IMR-90 (cell line): ENCODE results near the gene CTNNA2. TPM values are rescaled to one million over a fixed set of nuclear protein-coding genes. Genes with fewer than 3 reads are reported as not detected.

Experiments
- ATAC-seq: fragments of 200-7000 bp; cut with Tn5 transposase; 2 replicates; pipeline ENCODE4 v1.9.1; 2020; ENCODE audit warnings: low read depth, mild to moderate bottlenecking, moderate library complexity
- BruUV-seq: library from RNA; stranded (reverse); fragments of 400-500 nt; replicated peaks from 2 replicates; lab custom pipeline; 2021; lab: Mats Ljungman, UMichigan
- CTCF ChIA-PET: fragments of 300-600 bp; formaldehyde crosslinking; extraction: SDS; loops from one replicate; lab custom pipeline; 2021; ENCODE audit warnings: antibody characterized with exemption; lab: Yijun Ruan, JAX
- POLR2A ChIA-PET: fragments of 300-600 bp; sonication (Branson Sonifier 250); formaldehyde crosslinking; loops from one replicate; lab custom pipeline; 2022; ENCODE audit warnings: antibody characterized with exemption; ENCODE audit not compliant: unreplicated experiment; lab: Charles Lee
- DNase-seq: peaks from one replicate; pipeline ENCODE4 v3.0.0; 2013
- H2AFZ ChIP-seq: replicated peaks from 2 replicates; pipeline ENCODE3; 2013; ENCODE audit warnings: low read length, mild to moderate bottlenecking; ENCODE audit not compliant: poor library complexity
- H2AK5ac ChIP-seq: 2 replicates; pipeline ENCODE4 v1.6.1; 2013; ENCODE audit warnings: low read depth, low read length, inconsistent platforms
- H2AK9ac ChIP-seq: replicated peaks from 2 replicates; pipeline ENCODE3; 2013; ENCODE audit warnings: mild to moderate bottlenecking, low read depth, low read length, moderate library complexity; ENCODE audit not compliant: poor library complexity
- H2BK120ac ChIP-seq: 2 replicates; pipeline ENCODE4 v1.6.1; 2013; ENCODE audit warnings: low read depth, low read length, inconsistent platforms
- H2BK15ac ChIP-seq: 3 replicates; pipeline ENCODE4 v1.6.1; 2013; ENCODE audit warnings: low read depth, low read length, inconsistent platforms
- H2BK20ac ChIP-seq: 2 replicates; pipeline ENCODE4 v1.6.1; 2013; ENCODE audit warnings: low read depth, mild to moderate bottlenecking, inconsistent platforms, low read length, moderate library complexity
- H2BK5ac ChIP-seq: 2 replicates; pipeline ENCODE4 v1.6.1; 2013; ENCODE audit warnings: mild to moderate bottlenecking, low read depth, low read length, inconsistent platforms; ENCODE audit not compliant: poor library complexity, severe bottlenecking
- H3K14ac ChIP-seq: replicated peaks from 2 replicates; pipeline ENCODE4 v1.6.1; 2013; ENCODE audit warnings: low read depth, low read length, inconsistent platforms
- H3K18ac ChIP-seq: 2 replicates; pipeline ENCODE4 v1.6.1; 2013; ENCODE audit warnings: low read depth, low read length, control low read depth
- H3K23ac ChIP-seq: 2 replicates; pipeline ENCODE4 v1.6.1; 2013; ENCODE audit warnings: low read depth, low read length, inconsistent platforms
- H3K27ac ChIP-seq: 2 replicates; pipeline ENCODE4 v1.5.1; 2013; ENCODE audit warnings: mild to moderate bottlenecking, control low read depth, low read length; ENCODE audit not compliant: insufficient read depth
- H3K27me3 ChIP-seq: 2 replicates; pipeline ENCODE4 v1.6.1; 2013; ENCODE audit warnings: low read length; ENCODE audit not compliant: control insufficient read depth, insufficient read depth
- H3K36me3 ChIP-seq: 2 replicates; pipeline ENCODE4 v1.6.1; 2013; ENCODE audit warnings: low read length, mixed read lengths; ENCODE audit not compliant: control insufficient read depth, insufficient read depth
- H3K4ac ChIP-seq: 2 replicates; pipeline ENCODE4 v1.6.1; 2013; ENCODE audit warnings: low read depth, low read length, inconsistent platforms
- H3K4me1 ChIP-seq: 2 replicates; pipeline ENCODE4 v1.6.1; 2013; ENCODE audit warnings: low read length, mixed read lengths; ENCODE audit not compliant: control insufficient read depth, insufficient read depth
- H3K4me2 ChIP-seq: 2 replicates; pipeline ENCODE4 v1.6.1; 2013; ENCODE audit warnings: low read depth, mild to moderate bottlenecking, control low read depth, low read length, moderate library complexity
- H3K4me3 ChIP-seq: 2 replicates; pipeline ENCODE4 v1.5.1; 2013; ENCODE audit warnings: low read depth, mild to moderate bottlenecking, control low read depth, low read length, moderate library complexity; ENCODE audit not compliant: insufficient read depth
- H3K56ac ChIP-seq: 2 replicates; pipeline ENCODE4 v1.6.1; 2013; ENCODE audit warnings: low read length, inconsistent platforms; ENCODE audit not compliant: insufficient read depth; ENCODE audit errors: extremely low read depth
- H3K79me1 ChIP-seq, 2 experiments: 2 replicates each; pipeline ENCODE4 v1.6.1; 2013; ENCODE audit warnings: low read length in 2 of 2, inconsistent platforms in 1 of 2, low read depth in 1 of 2
- H3K9ac ChIP-seq: 2 replicates; pipeline ENCODE4 v1.6.1; 2013; ENCODE audit warnings: low read depth, low read length, control low read depth
- H3K9me1 ChIP-seq: 2 replicates; pipeline ENCODE4 v1.6.1; 2013; ENCODE audit warnings: low read length, inconsistent platforms; ENCODE audit not compliant: insufficient read depth
- H3K9me3 ChIP-seq: 2 replicates; pipeline ENCODE4 v1.6.1; 2013; ENCODE audit warnings: low read length; ENCODE audit not compliant: control insufficient read depth, insufficient read depth
- H4K20me1 ChIP-seq: 2 replicates; pipeline ENCODE4 v1.6.1; 2013; ENCODE audit warnings: low read length, inconsistent platforms; ENCODE audit not compliant: insufficient read depth
- H4K5ac ChIP-seq: 2 replicates; pipeline ENCODE4 v1.6.1; 2013; ENCODE audit warnings: mild to moderate bottlenecking, low read depth, low read length, control low read depth
- H4K8ac ChIP-seq, 2 experiments: 2 replicates each; pipeline ENCODE4 v1.6.1; 2013; ENCODE audit warnings: low read depth in 2 of 2, low read length in 2 of 2, control low read depth in 1 of 2, inconsistent platforms in 1 of 2
- H4K91ac ChIP-seq: 2 replicates; pipeline ENCODE4 v1.6.1; 2013; ENCODE audit warnings: low read depth, low read length, inconsistent platforms; ENCODE audit not compliant: insufficient read depth
- BHLHE40 ChIP-seq: fragments of 150-350 bp; IDR thresholded peaks from 2 replicates; pipeline ENCODE4 v1.6.1; 2016; ENCODE audit warnings: mild to moderate bottlenecking, low read depth, low read length
- CHD1 ChIP-seq: IDR thresholded peaks from 2 replicates; pipeline ENCODE4 v1.6.1; 2012; ENCODE audit warnings: low read depth, low read length, improper control_type of control experiment
- MAFK ChIP-seq: IDR thresholded peaks from 2 replicates; pipeline ENCODE4 v1.6.1; 2012; ENCODE audit warnings: low read depth, low read length, improper control_type of control experiment
- MAZ ChIP-seq: IDR thresholded peaks from 2 replicates; pipeline ENCODE4 v1.6.1; 2012; ENCODE audit warnings: low read depth, mild to moderate bottlenecking, low read length, improper control_type of control experiment, moderate library complexity, borderline replicate concordance
- MXI1 ChIP-seq: IDR thresholded peaks from 2 replicates; pipeline ENCODE4 v1.6.1; 2012; ENCODE audit warnings: low read depth, mild to moderate bottlenecking, low read length, moderate library complexity, borderline replicate concordance
- RFX5 ChIP-seq: IDR thresholded peaks from 2 replicates; pipeline ENCODE4 v1.8.0; 2012; ENCODE audit warnings: low read depth, mild to moderate bottlenecking, low read length, moderate library complexity
- WGBS, 2 experiments: methylation state at CpG; one replicate each; pipeline versions ENCODE4 v1.1.5 to v1.1.7; 2013; ENCODE audit warnings: missing lambda C conversion rate in 2 of 2; ENCODE audit not compliant: insufficient read length in 1 of 2; ENCODE audit errors: extremely low coverage in 2 of 2; 5-methylcytosine and 5-hydroxymethylcytosine counted together
- dilution Hi-C: fragments of 300-500 bp; cut with HindIII; formaldehyde crosslinking; loops from one replicate; pipeline ENCODE4 v1.14.3; 2018; ENCODE audit warnings: low sequenced_read_pairs; ENCODE audit not compliant: unreplicated experiment
- in situ Hi-C: fragments of 300-500 bp; cut with MboI; formaldehyde crosslinking; loops from 3 replicates; pipeline ENCODE4 v1.14.3; 2019; ENCODE audit warnings: low sequenced_read_pairs, inconsistent platforms, mixed read lengths
- intact Hi-C: fragments of 100-400 bp; cut with micrococcal nuclease; formaldehyde crosslinking; loops from 2 replicates; pipeline ENCODE4 v1.10.0; 2022
- polyA plus RNA-seq, 3 experiments: library from polyadenylated mRNA; depleted of rRNA; stranded (reverse); fragments of >200 nt; gene quantifications; 2 replicates each; pipeline ENCODE4 v1.2.3, GENCODE V29; 2012; ENCODE audit warnings: low replicate concordance in 1 of 3
- total RNA-seq: library from RNA; depleted of rRNA; stranded (reverse); fragments of >200 nt; gene quantifications from 2 replicates; pipeline ENCODE4 v1.2.3, GENCODE V29; 2012
- TF ChIP-seq, protein P1 (sequence below): fragments of 150-350 bp; IDR thresholded peaks from 2 replicates; pipeline ENCODE4 v1.6.1; 2016; ENCODE audit warnings: low read depth, mild to moderate bottlenecking, low read length, moderate library complexity, borderline replicate concordance
- TF ChIP-seq, protein P2 (sequence below): fragments of 150-350 bp; IDR thresholded peaks from 2 replicates; pipeline ENCODE4 v1.6.1; 2017; ENCODE audit warnings: mild to moderate bottlenecking, antibody characterized with exemption, low read length, low read depth

CTNNA2 gene
- total and polyA plus RNA-seq, 2 of the 4 experiments (the other 2 are of a cell fraction): not detected

DNA sequence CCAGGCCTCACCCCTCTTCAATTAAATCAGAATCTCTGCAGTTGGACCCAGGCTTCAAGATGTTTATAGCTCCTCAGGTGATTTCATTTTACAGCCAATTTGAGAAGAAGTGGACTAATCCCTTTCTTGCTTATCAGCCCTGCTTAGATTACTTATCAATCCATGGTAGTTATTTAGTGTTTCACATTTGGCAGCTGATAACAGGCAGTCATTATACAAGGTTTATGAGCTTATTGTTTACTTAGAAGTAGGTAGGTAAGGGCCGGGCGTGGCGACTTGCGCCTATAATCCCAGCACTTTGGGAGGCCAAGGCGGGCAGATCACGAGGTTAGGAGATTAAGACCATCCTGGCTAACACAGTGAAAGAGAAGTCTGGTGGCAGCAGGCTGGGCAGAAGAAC is 237.5 kb downstream of the CTNNA2 start:
- Histone ChIP-seq H4K5ac (no peak overlapping the region), H3K56ac (no peak overlapping the region), H3K36me3 (no peaks in the 10 kb centered on the region), H3K27ac (no peak overlapping the region), H2BK15ac (no peak overlapping the region), H2BK5ac (no peak overlapping the region), H3K4me1 (no peaks in the 10 kb centered on the region), H3K9me3 (no peaks in the 10 kb centered on the region), H2AK5ac (no peak overlapping the region), H2BK120ac (no peak overlapping the region), H4K91ac (no peak overlapping the region), H3K4me2 (no peak overlapping the region), H3K4me3 (no peak overlapping the region), H3K18ac (no peak overlapping the region), H3K9ac (no peak overlapping the region), H2BK20ac (no peak overlapping the region), H3K79me1 (no peaks in the 10 kb centered on the region), H2AK9ac (no peak overlapping the region), H3K4ac (no peak overlapping the region), H3K14ac (no peak overlapping the region), H3K27me3 (no peaks in the 10 kb centered on the region), H4K20me1 (no peaks in the 10 kb centered on the region), H3K9me1 (no peaks in the 10 kb centered on the region), H4K8ac (no peak overlapping the region), H2AFZ (no peak overlapping the region), H3K23ac (no peak overlapping the region)
- ChIA-PET POLR2A (no interaction called here), CTCF (no interaction called here)
- in situ Hi-C loops: loop anchor here (25.0 kb wide), 1 partner anchor 88 kb away; no protein-coding TSS in a partner anchor
- no TSS peak for BruUV-seq
- intact Hi-C loops: no loop called here
- 95% methylated on average over 4 of the region's 6 CpGs; no CpG with 5 or more reads in 1 of the 2 experiments for WGBS, 2 experiments
- ATAC-seq (no peak), DNase-seq (no peak)
- dilution Hi-C loops: no loop called here
- no peak for TF ChIP-seq RFX5
- TF ChIP-seq, protein P1, sequence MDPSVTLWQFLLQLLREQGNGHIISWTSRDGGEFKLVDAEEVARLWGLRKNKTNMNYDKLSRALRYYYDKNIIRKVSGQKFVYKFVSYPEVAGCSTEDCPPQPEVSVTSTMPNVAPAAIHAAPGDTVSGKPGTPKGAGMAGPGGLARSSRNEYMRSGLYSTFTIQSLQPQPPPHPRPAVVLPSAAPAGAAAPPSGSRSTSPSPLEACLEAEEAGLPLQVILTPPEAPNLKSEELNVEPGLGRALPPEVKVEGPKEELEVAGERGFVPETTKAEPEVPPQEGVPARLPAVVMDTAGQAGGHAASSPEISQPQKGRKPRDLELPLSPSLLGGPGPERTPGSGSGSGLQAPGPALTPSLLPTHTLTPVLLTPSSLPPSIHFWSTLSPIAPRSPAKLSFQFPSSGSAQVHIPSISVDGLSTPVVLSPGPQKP: no peak
- no peak for TF ChIP-seq MXI1
- TF ChIP-seq, protein P2, sequence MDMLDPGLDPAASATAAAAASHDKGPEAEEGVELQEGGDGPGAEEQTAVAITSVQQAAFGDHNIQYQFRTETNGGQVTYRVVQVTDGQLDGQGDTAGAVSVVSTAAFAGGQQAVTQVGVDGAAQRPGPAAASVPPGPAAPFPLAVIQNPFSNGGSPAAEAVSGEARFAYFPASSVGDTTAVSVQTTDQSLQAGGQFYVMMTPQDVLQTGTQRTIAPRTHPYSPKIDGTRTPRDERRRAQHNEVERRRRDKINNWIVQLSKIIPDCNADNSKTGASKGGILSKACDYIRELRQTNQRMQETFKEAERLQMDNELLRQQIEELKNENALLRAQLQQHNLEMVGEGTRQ: no peak
- TF ChIP-seq CHD1: no peak
- TF ChIP-seq BHLHE40: no peak
- TF ChIP-seq MAZ: no peak
- no peak for TF ChIP-seq MAFK
